Suppressor macrophage treated with lipopolysaccharide for 4 hours (primary cell): ENCODE measurements around the gene BTBD2.
"Not testable (repeated sequence)": the region's sequence is repeated elsewhere in the genome, so short reads cannot be mapped to it uniquely, and the experiment has no call there.

ENCODE experiments used
- DNase-seq: peaks from one replicate; pipeline ENCODE4 v3.0.0-alpha.2; 2020

BTBD2 gene

DNA sequence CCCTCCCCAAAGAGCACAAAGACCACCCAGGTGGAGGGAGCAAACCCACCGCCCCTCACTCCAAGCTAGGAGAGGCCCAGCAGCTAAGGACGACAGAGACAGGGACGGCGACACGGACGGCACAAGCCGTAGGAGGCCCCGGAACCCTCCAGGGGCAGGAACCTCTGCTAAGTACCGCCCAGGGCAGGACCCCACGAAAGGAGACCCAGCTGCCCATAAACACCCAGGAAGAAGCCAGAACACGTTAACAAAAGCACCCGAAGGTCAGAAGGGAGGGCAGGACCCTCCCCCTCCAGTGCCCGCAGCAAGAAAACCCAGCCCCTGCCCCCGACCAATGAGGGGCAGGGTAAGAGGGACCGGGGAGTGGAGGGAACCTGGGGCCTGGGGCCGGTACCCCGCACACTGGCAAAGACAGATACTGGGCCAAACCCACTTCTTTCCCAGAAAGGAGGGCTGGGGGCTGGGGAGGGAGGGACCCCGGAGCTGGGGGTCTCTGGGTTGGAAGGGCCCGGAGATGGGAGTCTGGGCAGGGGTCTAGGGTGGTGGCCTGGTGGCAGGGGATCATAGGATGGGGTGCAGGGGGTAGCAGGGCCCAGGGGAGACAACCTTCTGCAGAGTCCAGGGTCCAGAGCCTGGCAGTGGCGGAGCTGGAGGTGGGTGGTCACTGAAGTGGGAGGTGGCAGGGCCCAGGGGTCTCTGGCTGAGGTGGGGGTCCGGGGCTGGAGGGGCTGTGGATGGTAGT lies 2.4 kb downstream of the BTBD2 start:
- DNase-seq = no peak

DNA sequence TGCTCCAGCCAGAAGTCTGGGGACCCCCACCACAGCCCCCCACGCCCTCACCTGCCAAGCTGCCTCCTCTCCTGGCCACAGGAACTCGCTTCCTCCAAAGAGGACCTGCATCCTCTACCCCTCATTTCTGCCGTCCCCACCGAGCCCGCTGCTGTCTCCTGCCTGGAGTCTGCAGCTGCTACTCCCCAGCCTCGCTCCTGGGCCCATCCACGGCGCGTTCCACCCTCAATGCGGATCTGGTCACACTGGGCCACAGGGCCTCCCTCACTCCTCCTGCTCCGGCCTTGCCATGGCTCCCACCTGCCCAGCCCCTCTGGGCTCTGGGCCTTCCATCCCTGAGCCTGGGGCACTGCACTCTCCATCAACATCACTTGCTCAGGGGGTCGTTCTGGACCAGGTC lies 4.3 kb downstream of the BTBD2 start:
- DNase-seq = no peak

DNA sequence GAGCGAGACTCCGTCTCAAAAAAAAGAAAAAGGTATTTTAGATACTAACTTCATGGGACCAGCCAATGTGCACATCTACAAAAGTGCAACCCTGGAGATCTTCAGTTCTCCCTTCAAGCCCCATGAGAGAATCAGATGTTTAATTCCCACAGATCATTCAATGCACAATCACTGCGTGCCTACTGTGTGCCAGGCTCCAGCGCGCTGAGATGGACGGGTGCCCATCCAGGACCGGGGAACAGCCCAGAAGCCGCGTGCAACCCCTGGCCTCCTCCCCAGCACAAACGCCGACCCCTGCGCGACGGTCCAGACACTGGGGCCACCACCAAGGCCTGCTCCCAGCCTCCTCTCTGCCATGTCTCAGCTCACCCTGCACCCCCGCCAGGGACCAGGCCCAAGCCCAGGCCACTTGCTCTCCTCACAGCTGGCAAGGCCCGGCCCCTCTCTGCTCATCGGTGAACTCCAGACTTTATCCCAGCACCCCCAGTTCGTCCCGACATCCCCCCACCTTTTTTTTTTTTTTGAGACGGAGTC lies 5.3 kb downstream of the BTBD2 start:
- no peak for DNase-seq

DNA sequence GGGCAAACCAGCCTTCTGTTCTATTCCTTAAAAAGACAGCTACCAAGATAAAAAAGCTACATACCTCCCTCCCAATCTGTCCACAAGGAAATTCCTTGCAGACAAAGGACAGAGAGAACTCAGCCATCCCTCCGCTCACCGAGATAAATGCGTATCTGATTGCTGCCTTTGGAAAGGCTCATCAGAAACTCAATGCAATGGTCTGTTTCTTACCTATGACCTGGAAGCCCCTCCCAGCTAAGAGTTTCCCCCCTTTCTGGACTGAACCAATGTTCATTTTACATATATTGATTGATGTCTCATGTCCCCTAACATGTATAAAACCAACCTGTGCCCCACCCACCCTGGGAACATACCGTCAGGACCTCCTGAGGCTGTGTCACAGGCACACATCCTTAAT lies 11.6 kb downstream of the BTBD2 start:
- DNase-seq = no peak

- DNase-seq = no peak
Observed at GRCh38 chr19:1999856-2000515, 15.5 kb downstream of the BTBD2 start.

- no peak for DNase-seq
Observed at GRCh38 chr19:1998712-1999708, 16.5 kb downstream of the BTBD2 start.

DNA sequence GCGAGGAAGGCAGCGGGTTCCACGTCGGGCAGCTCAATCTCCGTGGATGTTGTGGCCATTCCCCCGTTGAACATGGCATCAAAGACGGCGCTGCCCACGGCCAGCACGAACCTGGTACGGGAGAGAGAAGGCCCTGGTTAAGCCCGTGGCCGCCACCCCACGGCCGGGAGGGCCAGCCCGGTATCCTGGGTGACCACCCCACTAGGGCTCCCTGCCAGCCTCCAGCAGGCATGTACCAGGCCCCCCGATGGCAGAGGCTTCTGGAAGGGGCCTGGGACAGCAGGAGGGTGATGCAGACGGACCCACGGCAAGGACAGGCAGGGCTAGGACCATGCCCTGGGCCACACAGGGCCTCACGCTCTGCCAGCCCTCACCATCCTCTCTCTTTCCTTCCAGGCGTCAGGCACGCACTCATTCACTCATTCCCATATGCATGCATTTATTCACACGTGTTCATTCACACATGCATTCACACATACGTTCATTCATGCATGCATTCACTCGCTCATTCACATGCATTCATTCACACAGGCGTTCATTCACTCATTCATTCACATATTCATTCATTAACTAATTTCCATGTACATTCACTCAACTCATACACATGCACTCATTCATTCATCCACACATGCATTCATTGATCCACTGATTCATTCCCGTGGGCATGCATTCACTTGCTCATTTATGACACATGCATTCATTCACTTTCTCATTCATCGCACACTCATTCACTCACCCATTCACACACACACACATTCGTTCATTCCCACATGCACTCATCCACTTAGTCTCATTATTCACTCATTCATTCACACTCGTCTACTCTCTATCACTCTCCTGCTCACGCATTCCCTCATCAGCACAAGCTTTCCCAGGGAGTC lies 17.9 kb downstream of the BTBD2 start:
- DNase-seq = no peak

GRCh38 chr19:1992759-1993260 lies 22.7 kb downstream of the BTBD2 start:
- DNase-seq = peak; percentile 9

DNA sequence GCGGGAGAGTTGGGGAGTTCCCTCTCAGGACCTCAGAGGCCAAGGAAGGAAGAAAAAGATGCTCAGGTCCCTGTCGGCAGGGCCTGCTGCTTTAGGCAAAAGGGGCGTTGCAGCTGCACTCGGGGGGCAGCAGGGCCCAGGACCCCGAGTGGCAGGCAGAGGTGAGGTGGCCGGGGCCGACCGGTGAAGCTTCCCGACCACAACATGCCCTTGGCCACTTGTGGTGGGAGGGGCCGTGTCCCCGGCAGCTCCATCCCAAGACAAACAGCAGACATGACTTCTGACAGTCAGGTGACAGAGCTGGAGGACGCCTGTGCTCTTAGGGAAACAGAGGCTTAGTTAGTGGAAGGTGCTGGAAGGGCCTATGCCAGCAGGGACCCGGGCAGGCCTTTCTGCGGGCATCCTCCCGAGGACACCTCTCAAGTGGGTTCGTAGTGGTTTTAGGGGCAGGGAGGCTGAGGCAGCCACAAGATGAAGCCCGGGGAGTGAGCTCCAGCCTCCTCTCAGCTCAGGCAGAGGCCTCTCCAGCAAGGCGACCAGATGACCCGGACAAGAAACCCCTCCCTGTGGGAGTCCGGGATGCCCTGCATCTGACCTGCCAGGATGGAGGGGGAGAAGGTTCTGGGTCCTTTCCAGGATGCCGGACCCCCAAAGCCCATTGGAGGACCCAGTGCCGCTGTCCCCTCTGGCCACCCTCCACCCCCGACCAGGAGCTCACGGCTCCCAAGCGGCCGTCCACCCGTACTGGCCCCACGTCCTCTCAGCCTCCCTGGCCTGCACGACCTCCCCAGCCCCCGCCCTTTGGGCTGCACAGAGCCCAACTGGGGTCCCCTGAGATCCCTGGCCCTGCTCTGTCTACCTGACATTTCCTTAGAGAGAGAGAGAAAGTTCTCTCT lies 24.2 kb downstream of the BTBD2 start:
- DNase-seq = no peak

- DNase-seq = no peak
Observed at GRCh38 chr19:1990230-1991017, 25.1 kb downstream of the BTBD2 start.

GRCh38 chr19:1989513-1990229 lies 25.8 kb downstream of the BTBD2 start:
- DNase-seq = no peak

DNA sequence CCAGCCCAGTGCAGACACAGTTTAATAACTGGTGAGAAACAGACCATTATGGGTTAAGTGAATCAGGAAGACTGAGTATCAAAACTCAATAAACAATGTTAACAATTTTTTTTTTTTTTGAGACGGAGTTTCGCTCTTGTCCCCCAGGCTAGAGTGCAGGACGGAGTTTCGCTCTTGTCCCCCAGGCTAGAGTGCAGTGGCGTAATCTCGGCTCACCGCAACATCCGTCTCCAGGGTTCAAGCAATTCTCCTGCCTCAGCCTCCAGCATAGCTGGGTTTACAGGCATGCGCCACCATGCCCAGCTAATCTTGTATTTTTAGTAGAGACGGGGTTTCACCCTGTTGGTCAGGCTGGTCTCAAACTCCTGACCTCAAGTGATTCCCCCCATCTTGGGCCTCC lies 27.1 kb downstream of the BTBD2 start:
- DNase-seq = not testable (repeated sequence)

GRCh38 chr19:1987197-1988187 lies 28.0 kb downstream of the BTBD2 start:
- no peak for DNase-seq

- DNase-seq = no peak
Observed at GRCh38 chr19:1986357-1987162, 29.0 kb downstream of the BTBD2 start.

DNA sequence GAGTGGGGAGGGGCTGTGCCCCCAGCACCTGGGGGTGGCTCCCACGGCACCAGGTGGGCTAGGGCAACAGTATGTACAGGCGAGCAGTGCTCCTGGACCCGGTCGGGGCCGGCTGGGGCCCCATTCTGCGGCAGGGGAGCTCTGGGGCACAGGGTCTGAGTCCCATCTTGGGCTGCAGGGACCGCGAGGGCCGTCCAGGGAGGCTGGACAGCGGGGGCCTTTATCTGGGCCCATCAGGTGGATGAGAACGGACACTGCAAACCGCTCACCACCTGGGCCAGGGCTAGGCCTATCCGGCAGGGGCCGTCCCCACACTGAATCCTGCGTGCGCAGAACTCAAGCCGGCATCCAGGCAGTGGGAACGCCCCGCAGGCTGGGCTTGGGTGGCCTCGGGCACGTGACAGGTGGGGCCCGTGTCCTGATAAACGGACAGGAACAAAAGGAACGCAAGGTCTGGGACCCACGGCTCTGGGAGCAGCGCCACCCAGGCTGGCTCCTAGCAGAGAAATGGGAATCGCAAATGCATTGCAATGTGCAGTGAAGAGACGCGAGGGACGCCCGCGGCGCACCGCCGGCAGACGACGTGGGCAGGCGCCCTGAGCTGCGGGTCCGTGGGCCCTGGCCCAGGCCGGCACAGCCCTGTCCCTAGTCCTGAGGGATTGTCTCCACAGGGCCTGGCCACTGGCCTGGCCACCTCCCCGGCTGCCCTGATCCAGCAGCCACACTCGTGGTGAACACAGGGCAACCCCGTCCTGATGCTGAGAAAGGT lies 29.7 kb downstream of the BTBD2 start:
- no peak for DNase-seq

GRCh38 chr19:1984357-1984756 lies 31.2 kb downstream of the BTBD2 start:
- DNase-seq = no peak
